GM19099 (cell line): ENCODE measurements around the gene MEIG1.

Source experiments
- POLR2A ChIP-seq: IDR thresholded peaks from 3 replicates; pipeline ENCODE4 v1.6.1; 2011; ENCODE audit warnings: low read depth; ENCODE audit not compliant: insufficient read length; ENCODE audit errors: extremely low read depth

The MEIG1 gene

DNA sequence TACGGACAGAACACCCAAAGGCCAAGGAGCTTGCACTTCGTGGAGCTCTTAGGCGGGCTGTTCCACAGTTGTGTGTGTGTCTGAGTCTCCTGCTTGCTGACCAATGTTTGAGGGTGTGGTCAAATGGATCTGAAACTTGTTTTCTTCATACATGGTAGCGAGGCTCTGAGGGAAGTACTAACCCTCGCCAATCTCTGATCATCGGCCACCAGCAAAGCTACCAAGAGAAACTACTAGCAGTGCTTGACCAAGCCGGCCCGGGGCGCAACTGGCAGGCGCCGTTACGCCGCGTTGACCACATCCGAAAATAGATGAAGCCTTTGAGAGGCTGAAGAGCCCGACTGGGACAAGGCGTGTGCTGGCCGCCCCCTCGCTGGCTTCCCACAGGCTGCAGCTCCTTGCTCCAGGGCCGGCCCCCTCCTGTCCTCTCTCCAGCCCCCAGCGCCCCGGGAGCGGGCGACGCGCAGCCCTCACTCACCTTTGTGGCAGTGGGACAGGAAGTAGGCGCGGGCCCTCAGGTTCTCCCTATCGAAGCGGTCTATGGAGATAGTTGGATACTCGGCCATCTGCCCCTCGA is 5.7 kb upstream of the MEIG1 start:
- TF ChIP-seq POLR2A = no peak

DNA sequence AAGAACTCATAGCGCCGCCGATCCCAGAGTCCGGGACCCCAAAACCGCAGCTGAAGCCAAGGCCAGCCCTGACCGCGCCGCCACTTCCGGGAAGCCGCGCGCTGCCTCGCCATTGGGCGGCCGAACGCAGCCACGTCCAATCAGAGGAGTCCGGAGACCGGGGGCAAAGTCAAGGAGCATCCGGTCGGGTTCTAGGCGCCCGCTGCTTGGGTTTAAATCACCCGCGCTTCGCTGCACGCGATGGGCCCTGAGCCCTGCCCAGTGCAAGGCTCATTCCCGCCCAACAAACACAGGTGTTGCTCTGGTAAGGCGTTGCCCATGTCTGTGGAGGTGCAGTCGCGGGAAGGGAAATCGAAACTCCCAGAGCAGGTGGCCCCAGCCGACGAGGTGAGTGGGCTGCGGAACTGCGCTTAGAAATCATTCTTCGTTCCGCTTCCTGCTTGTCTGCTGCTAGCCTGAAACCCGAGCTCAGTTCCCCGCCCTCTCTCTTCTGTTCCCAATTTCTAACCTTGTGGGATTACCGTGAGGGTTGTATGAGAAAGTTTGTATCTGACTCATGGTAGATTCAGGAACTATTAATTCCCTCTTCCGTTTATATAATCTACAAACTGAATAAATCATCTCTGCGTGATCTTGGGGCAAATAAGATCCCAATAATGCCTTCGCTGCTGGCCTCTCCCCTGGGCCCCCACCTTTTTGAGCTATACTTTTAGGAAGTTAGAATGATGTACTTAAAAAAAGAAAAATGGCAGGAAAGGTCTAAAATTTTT is 5.0 kb upstream of the MEIG1 start, which contains the start of gene DCLRE1C:
TSS of gene DCLRE1C (minus strand) at position 96 of the 770 bp plus-strand sequence. CDS start at position 10, 86 bp downstream.
- TF ChIP-seq POLR2A = peak; percentile 65

DNA sequence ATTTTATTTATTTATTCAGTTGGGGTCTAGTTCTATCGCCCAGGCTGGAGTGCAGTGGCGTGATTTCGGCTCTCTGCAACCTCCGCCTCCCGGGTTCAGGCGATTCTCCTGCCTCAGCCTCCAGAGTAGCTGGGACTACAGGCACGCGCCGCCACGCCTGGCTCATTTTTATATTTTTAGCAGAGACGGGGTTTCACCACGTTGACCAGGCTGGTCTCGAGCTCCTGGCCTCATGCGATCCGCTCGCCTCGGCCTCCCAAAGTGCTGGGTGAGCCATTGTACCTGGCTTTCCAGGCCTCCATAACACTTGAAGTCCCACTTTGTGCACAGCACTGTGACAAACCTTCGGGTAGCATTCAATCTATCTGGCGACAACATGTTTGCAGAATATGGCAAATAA is 4.3 kb upstream of the MEIG1 start:
- TF ChIP-seq POLR2A = no peak

DNA sequence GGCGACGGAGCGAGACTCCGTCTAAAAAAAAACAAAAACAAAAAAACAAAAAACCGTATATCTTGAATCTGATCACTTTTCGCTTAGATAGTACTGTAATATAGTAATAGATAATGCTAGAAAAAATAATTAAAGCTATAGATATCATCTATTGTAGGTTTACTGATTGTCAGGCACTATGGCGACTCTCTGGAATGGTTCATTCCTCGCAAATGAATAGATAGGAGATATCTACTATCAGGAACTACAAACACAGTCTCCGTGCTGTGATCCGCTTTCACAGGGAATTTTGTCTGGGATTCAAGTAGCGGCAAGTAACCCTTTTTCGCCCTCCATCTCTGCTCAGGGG is 342 bp upstream of the MEIG1 start:
- no peak for TF ChIP-seq POLR2A

DNA sequence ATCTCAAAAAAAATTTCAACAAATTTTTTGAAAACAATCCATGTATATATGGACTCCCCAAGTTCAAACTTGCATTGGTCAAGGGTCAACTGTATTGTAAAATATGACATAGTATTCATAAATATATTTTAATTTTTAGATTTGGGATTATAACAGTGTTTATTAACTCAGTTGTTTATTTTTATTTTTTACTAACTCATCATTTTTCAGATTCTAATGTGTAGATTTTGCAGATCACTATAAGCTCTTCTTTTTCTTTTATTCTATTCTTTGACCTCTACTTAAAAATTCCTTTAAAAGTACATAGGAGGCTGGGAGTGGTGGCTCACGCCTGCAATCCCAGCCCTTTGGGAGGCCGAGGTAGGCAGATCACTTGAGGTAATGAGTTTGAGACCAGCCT is 8.7 kb downstream of the MEIG1 start:
- no peak for TF ChIP-seq POLR2A

DNA sequence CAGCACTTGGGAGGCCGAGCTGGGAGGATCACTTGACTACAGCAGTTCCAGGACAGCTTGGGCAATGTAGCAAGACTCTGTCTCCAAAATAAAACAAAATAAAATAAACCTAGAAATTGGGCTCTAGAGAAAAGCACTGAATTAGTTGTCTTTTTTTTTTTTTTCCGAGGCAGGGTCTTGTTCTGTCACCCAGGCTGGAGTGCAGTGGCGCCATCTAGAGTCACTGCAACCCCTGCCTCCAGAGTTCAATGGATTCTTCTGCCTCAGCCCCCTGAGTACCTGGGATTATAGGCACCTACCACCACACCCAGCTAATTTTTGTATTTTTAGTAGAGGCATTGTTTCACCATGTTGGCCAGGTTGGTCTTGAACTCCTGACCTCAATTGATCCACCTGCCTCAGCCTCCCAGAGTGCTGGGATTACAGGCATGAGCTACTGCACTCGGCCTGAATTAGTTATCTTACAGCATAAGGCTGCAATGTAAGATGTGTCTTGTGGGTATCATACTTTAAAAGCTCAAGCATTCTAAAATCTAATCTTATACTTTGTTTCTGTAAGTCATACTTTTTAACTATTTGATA is 12.8 kb downstream of the MEIG1 start:
- TF ChIP-seq POLR2A = no peak

DNA sequence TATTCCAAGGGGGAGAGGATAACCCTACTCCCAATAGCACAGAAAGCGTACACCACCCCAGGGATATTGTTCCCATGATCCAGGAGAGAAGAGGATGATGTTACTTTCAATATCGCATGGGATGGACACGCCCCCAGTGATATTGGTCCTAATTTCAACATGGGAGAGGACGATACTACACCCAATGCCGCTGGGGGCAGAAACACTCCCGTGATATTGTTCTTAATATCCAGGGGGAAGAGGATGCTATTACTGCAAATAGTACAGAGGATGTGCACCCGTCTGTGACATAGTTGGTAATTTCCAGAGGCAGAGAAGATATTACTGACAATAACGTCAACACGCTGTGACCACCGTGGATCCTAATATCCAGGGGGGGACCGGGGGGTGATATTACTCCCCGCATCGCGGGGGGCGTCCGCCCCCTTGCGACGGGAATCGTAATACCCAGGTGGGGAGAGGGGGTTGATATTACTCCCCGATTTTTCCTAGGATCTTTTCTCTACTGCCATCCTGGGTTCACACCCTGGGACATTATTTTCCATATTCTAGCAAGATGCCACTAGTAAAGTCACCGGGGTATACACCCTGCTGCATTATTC is 16.6 kb downstream of the MEIG1 start:
- TF ChIP-seq POLR2A = no peak

DNA sequence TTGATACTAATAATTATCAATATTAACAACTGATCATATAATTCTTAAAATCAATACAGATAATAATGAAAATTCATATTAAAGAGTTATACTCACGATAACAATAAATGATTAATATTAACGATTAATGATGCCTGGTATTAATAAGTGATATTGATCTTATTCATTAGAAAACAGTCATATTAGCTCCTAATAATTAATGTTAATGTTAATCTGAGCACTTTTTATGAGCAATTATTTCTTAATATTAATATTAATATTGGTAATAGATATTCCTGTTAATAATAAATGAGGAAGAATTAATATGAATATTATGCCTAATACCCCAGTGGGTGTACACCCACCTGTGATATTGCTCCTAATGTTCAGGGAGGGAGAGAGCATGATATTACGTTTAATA is 23.6 kb downstream of the MEIG1 start:
- no peak for TF ChIP-seq POLR2A

DNA sequence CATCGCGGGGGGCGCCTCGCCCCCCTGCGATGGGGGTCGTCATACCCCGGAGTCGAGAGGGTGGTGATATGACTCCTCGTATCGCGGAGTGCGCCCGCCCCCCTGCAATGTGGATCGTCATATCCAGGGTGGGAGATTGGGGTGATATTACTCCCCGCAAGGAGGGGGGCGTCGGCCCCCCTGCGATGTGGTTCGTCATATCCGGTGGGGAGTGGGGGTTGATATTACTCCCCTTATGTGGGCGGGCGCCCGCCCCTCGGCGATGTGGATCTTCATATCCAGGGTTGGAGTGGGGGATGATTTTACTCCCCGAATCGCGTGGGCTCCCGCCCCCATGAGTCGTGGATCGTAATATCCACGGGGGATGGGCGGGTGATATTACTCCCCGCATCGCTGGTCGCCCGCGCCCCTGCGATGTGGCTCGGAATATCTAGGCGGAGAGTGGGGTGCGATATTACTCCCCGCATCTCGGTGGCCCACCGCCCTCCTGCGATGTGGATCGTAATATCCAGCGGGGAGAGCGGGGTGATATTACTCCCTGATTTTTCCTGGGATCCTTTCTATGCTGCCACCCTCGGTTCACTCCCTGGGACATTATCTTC is 36.9 kb downstream of the MEIG1 start:
- no peak for TF ChIP-seq POLR2A

DNA sequence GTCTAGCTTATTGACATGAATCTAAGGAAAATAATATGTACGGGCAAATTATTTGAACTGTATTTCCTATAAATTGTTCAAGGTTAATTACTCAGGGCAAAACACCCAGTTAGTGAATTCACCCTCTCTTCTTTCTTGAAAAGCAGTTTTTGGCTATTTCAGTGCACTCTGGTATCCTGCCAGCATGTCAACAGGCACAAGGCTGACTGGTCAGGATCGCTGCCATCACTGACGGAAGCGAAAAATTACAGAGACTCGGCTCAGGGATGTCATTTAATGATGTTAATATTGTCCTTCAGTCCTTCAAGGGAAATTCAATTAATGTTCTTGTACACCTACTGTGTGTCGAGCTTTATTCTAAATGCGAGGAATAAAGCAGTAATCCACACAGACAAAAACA is 56.3 kb downstream of the MEIG1 start:
- TF ChIP-seq POLR2A = no peak
